GM19193 (cell line): ENCODE results near the gene EFCAB9.

Experiments
- POLR2A ChIP-seq: IDR thresholded peaks from 4 replicates; pipeline ENCODE4 v1.6.1; 2011; ENCODE audit not compliant: insufficient read depth, insufficient read length; ENCODE audit errors: extremely low read depth

EFCAB9 gene

GRCh38 chr5:172193872-172194271 lies at the start of gene EFCAB9:
Gene EFCAB9 (plus strand): TSS chr5:172194172. CDS start chr5:172194173, 1 bp downstream.
- no peak for TF ChIP-seq POLR2A

DNA sequence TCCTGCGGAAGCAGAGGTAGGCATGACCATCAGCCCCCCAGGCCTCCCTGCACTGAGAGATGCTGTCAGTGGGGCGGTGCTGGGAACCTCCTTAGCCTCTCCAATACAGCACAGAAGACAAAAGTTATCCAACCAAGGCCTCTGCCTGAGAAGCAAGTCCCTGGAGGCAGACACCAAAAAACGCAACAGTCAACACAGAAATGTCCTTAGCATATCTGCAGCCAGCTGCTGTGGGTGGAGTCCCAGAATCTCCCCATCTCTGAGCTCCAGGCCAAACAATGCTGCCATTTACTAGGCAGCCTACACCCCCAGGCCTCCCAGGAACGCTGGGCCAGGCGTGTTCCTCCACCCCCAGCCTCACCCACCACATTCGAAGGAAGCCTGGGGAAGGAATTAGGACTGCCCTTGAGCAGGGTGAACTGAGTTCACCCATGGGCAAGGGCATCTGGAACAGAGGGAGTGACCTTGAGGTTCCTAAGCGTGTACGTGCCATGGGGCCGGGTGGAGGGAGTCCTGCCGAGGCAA lies 49.6 kb upstream of the EFCAB9 start:
- no peak for TF ChIP-seq POLR2A

DNA sequence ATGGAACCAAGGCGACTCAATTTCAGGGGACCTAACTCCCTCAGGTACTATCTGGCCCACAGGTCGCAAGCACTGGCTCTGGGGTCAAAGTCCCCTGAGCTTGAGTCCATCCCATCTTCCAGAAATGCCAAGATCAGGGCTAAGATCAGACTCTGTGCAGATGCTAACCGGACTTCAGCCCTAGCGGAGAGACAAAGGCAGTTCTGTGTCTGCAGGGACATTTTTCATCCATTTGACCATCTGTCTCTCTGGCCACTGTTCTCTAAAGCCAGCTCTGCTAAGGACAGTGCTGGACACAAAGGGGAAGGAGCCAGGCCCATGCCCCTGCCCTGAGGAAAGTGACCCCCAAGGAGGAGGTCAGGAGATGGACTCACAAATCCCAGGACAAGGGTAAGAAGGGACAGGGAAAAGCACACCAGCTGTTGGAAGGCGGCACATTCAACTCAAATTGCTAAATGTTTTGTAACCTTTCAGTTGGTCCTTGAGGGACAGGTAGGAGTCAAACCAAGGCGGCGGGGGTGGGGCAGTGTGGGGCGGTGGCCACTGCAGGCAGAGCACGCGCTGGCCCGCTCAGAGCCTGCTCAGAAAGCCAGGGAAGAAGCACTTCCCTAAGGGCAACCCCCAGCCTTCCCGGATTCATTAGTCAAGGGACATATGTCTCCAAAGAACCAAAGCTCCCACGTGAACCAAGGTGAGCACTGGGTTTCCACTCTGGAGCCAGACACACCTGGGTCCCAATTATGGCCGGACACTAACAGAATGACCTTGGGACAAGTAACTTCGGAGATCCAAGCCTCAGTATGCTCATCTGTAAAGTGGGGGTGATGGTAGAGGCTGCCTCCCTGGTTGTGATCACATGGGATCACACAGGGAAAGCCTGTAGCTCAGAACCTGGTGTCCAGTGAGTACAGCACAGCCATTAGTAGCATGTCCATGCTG lies 48.8 kb upstream of the EFCAB9 start:
- no peak for TF ChIP-seq POLR2A

GRCh38 chr5:172145870-172146747 lies 47.9 kb upstream of the EFCAB9 start:
- TF ChIP-seq POLR2A: no peak

GRCh38 chr5:172146748-172147092 lies 47.3 kb upstream of the EFCAB9 start:
- TF ChIP-seq POLR2A: no peak

GRCh38 chr5:172147857-172148256 lies 46.1 kb upstream of the EFCAB9 start:
- no peak for TF ChIP-seq POLR2A

DNA sequence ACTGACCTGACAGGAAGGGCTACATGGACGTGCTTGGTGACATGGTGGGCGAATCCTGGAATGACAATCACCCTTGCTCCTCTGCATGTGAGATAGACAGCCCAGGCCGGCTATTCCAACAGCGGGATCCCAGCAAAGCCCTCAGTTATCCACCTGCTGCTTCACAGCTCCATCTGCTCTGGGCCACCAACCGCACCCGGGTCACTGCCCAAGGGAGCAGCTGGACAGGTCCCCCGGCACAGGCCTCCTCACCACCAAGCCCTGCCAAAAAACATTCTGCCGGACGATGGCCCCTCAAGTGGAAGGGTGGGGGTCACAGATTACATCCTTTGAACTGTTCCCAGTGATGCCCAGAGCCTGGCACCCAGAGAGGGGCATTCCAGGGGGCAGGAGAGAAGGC lies 45.6 kb upstream of the EFCAB9 start:
- TF ChIP-seq POLR2A: no peak

GRCh38 chr5:172149073-172149472 lies 44.9 kb upstream of the EFCAB9 start:
- TF ChIP-seq POLR2A: no peak

- TF ChIP-seq POLR2A: no peak
Measured at GRCh38 chr5:172150514-172151425, 43.2 kb upstream of the EFCAB9 start.

DNA sequence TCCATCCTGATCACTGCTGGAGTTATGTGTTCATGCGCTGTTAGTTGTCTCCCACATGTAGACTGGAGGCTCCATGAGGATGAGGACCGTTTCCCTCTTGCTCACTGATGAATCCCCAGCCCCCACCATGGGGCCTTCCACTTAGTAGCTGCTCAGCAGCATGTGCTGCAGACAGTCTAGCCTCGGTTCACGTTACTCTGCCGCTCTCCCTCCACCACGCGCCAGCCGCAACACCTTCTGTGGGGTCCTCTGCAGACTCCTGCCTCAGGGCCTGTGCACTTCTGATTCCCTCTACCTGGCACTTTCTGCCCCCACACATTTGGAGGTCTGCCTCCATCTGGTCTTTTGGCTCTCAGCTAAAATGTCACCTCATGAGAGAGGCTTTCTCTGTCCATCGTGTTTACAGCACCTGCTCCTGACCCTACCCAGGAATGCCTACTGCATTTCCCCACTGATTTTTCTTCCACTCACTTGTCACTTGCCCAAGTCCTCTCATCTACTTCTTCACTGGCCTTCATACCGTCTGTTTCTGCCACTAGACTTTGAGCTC lies 42.2 kb upstream of the EFCAB9 start:
- no peak for TF ChIP-seq POLR2A

DNA sequence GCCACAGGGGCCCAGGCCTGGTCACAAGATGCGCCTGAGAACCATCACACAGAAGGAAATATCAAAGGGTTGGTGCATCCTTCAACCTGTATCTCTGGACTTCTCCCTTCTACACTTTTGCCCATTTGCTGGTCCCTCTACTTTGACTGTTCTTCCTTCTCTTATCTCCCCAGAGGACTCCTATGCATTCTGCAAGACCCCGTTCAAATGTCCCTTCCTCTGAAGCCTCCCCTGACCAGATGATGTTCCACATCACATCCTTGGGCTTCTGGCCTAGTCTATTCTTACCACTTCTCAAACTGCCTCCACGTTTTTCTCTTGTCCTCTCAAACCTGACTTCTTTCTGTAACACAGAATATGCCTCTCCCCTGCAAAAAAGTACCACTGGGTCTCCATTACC lies 40.3 kb upstream of the EFCAB9 start:
- no peak for TF ChIP-seq POLR2A

DNA sequence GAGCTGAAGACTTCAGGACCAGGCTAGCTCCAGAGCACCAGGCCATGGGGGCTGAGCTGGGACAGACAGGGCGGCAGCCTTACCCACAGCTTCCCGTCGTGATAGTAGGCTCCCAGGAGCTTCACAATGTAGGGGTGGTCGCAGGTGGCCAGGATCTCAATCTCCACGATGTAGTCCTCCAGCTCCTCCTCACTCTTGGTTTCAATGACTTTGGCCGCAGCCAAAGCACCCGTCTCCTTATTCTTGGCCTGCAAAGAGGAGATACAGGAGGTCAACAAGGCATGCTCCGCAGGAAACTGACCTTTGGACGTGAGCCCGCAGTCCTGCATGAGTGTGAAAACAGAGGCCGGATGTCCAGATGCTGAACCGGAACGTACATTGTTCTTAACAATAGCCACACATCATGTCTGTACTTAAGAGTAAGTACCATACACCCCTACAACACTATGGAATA lies 37.4 kb upstream of the EFCAB9 start:
- TF ChIP-seq POLR2A: no peak

GRCh38 chr5:172159016-172159415 lies 35.0 kb upstream of the EFCAB9 start:
- no peak for TF ChIP-seq POLR2A

- no peak for TF ChIP-seq POLR2A
Measured at GRCh38 chr5:172160506-172160905, 33.5 kb upstream of the EFCAB9 start.
